Measurements from ENCODE around the gene MAL.

Gene MAL

GRCh38 chr2:94982675-94983074 is 42.8 kb upstream of the MAL start:
- TF ChIP-seq CTCF (IDR thresholded peaks at IDR 0.05; ENCODE audit: low read depth, low read length) = no peak
- DNase-seq (ENCODE audit: extremely low read depth, low read depth) = no peak

- no peak for DNase-seq (ENCODE audit: extremely low read depth, low read depth)
- TF ChIP-seq CTCF (IDR thresholded peaks at IDR 0.05; ENCODE audit: low read depth, low read length) = no peak
Measured at GRCh38 chr2:94984964-94985575, 40.4 kb upstream of the MAL start.

- DNase-seq (ENCODE audit: extremely low read depth, low read depth) = no peak
- TF ChIP-seq CTCF (IDR thresholded peaks at IDR 0.05; ENCODE audit: low read depth, low read length) = no peak
Measured at GRCh38 chr2:94985636-94986035, 39.9 kb upstream of the MAL start.

DNA sequence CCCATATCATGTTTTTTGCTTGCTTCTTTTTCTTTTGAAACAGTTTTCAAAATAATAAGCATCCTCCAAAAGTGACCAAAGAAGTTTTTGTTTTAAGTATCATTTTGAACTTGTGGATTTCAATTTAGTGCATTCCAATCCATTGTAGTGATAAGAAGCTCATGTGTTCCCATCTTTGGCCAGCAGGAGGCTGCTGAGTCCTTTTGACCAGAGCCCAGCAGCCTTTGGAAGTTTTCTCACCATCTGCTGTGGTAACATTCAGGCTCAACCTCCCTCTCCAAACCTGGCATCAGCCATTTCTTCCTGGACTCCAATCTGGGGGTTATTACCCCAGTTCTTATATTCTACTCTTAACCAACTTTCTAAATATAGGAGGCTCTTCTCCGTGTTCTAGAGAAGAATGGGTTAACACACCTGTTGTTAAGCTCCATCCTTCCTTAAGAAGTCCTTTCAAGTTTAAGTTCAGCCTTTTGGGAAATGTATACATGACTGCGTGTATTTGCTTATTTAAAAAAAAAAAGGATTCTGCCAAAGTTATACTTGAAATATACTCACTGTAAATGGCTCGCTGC is 39.0 kb upstream of the MAL start:
- TF ChIP-seq CTCF (IDR thresholded peaks at IDR 0.05; ENCODE audit: low read depth, low read length) = peak; percentile 78
- DNase-seq (ENCODE audit: extremely low read depth, low read depth) = peak; percentile 29

GRCh38 chr2:94987074-94988020 is 38.2 kb upstream of the MAL start:
- TF ChIP-seq CTCF (IDR thresholded peaks at IDR 0.05; ENCODE audit: low read depth, low read length) = no peak
- DNase-seq (ENCODE audit: extremely low read depth, low read depth) = no peak

DNA sequence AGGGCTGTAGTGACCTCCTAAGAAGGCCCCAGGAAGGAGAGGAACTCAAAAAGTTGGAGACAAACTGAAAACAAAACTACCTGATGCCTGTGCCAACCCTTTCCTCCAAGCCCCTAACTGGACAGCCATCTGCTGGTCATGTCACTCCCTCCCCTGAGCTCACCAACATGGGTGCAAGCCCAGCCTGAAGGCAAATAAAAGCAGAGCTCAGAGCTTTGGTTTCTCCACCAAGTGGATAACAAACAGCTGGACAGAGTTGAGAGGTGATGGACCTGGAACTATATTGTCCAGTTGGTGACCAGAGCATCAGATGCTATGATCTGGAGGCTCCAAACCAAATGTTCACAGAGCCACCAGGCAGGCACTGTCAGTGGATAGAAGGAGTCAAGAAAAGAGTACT is 34.6 kb upstream of the MAL start:
- DNase-seq (ENCODE audit: extremely low read depth, low read depth) = no peak
- TF ChIP-seq CTCF (IDR thresholded peaks at IDR 0.05; ENCODE audit: low read depth, low read length) = no peak

GRCh38 chr2:94992360-94992759 is 33.1 kb upstream of the MAL start:
- DNase-seq (ENCODE audit: extremely low read depth, low read depth) = no peak
- no peak for TF ChIP-seq CTCF (IDR thresholded peaks at IDR 0.05; ENCODE audit: low read depth, low read length)
